ENCODE results near the gene ARGLU1. TPM values are rescaled to one million over a fixed set of nuclear protein-coding genes. Genes with fewer than 3 reads are reported as not detected.

The ARGLU1 gene
- total and polyA plus RNA-seq, 8 donors: 16.6 to 321 (median 108) TPM

GRCh38 chr13:106568299-106569003 lies 514 bp upstream of the ARGLU1 start:
- 15 to 22% (median 20%) methylated on average over 11 of the region's 11 CpGs for WGBS, 5 donors
- intact Hi-C loops (cut with DNase I; ENCODE audit: low total_unique reads): no loop called here
- H3K4me1 ChIP-seq: peaks cover 18 to 57% (median 44%) of the 10 kb centered on the region in 4 donors
- no peak for TF ChIP-seq POLR2AphosphoS5 (IDR thresholded peaks at IDR 0.05)
- TF ChIP-seq CTCF (IDR thresholded peaks at IDR 0.05): no peak
- TF ChIP-seq POLR2A (IDR thresholded peaks at IDR 0.05): no peak
- no peak for TF ChIP-seq EP300 (IDR thresholded peaks at IDR 0.05)
- H3K27me3 ChIP-seq: no peaks in the 10 kb centered on the region
- H3K9me3 ChIP-seq: no peaks in the 10 kb centered on the region
- H3K36me3 ChIP-seq: no peaks in the 10 kb centered on the region
- DNase-seq: no peak
- peak overlapping the region in 4 of 5 donors; percentile 97 to 99 (median 98) for H3K27ac ChIP-seq
- peak overlapping the region; percentile 78 to 92 (median 88) for H3K4me3 ChIP-seq

- WGBS, 5 donors: 0 to 1% (median 1%) methylated on average over 34 of the region's 34 CpGs
- Histone ChIP-seq H3K27ac (peak overlapping the region; percentile 96 to 99 (median 98)), H3K4me1 (peaks cover 30 to 72% (median 55%) of the 10 kb centered on the region in 4 donors), H3K36me3 (no peaks in the 10 kb centered on the region), H3K4me3 (peak overlapping the region; percentile 78 to 92 (median 88)), H3K27me3 (no peaks in the 10 kb centered on the region), H3K9me3 (no peaks in the 10 kb centered on the region)
- DNase-seq: peak; percentile 63 to 89
- intact Hi-C loops (cut with DNase I; ENCODE audit: low total_unique reads): no loop called here
- TF ChIP-seq POLR2A (IDR thresholded peaks at IDR 0.05): no peak
- peak in 1 of 3 donors; percentile 6 for TF ChIP-seq POLR2AphosphoS5 (IDR thresholded peaks at IDR 0.05)
These were observed 1.1 kb downstream of the ARGLU1 start for GRCh38 chr13:106566641-106567473.

- Histone ChIP-seq H3K27ac (no peak overlapping the region), H3K4me3 (peak overlapping the region in 3 of 4 donors; percentile 78 to 92 (median 87)), H3K27me3 (no peaks in the 10 kb centered on the region), H3K36me3 (no peaks in the 10 kb centered on the region), H3K9me3 (no peaks in the 10 kb centered on the region), H3K4me1 (peaks cover 33 to 85% (median 64%) of the 10 kb centered on the region in 4 donors)
- DNase-seq: no peak
- TF ChIP-seq EP300 (IDR thresholded peaks at IDR 0.05) (no peak), POLR2AphosphoS5 (IDR thresholded peaks at IDR 0.05) (no peak), CTCF (IDR thresholded peaks at IDR 0.05) (no peak), POLR2A (IDR thresholded peaks at IDR 0.05) (no peak)
- 21 to 32% (median 28%) methylated on average over 4 of the region's 4 CpGs for WGBS, 5 donors
- intact Hi-C loops (cut with DNase I; ENCODE audit: low total_unique reads): no loop called here
These were observed 2.7 kb downstream of the ARGLU1 start for GRCh38 chr13:106565127-106565775.

GRCh38 chr13:106562301-106562700 lies 5.6 kb downstream of the ARGLU1 start:
- no peaks in the 10 kb centered on the region for H3K9me3 ChIP-seq
- 78 to 94% (median 89%) methylated on average over 1 of the region's 1 CpG for WGBS, 5 donors
- DNase-seq: no peak
- H3K27ac ChIP-seq: peak overlapping the region in 1 of 5 donors; percentile 36
- intact Hi-C loops (cut with DNase I; ENCODE audit: low total_unique reads): no loop called here
- H3K4me1 ChIP-seq: peaks cover 33 to 94% (median 75%) of the 10 kb centered on the region in 4 donors
- TF ChIP-seq EP300 (IDR thresholded peaks at IDR 0.05) (no peak), CTCF (IDR thresholded peaks at IDR 0.05) (no peak), POLR2A (IDR thresholded peaks at IDR 0.05) (no peak)
- no peak overlapping the region for H3K4me3 ChIP-seq
- no peaks in the 10 kb centered on the region for H3K27me3 ChIP-seq
- peaks cover 6 to 22% (median 20%) of the 10 kb centered on the region in 4 donors for H3K36me3 ChIP-seq

Measured in stomach (tissue), 9 donors.